BJ (cell line): ENCODE results near the gene PAEP. TPM values are rescaled to one million over a fixed set of nuclear protein-coding genes. Genes with fewer than 3 reads are reported as not detected.

Experiments
- CTCF ChIA-PET: fragments of 350-600 bp; formaldehyde crosslinking; extraction: SDS; loops from one replicate; lab custom pipeline; 2021; ENCODE audit warnings: antibody characterized with exemption, inconsistent platforms; lab: Yijun Ruan, JAX
- POLR2A ChIA-PET: fragments of 300-600 bp; sonication (Branson Sonifier 250); formaldehyde crosslinking; extraction: SDS; loops from one replicate; lab custom pipeline; 2021; ENCODE audit warnings: antibody characterized with exemption; lab: Charles Lee
- DNase-seq: peaks from one replicate; pipeline ENCODE4 v3.0.0-alpha.2; 2011; ENCODE audit warnings: low read depth
- H3K27me3 ChIP-seq: 2 replicates; pipeline ENCODE4 v1.6.0; 2011; ENCODE audit warnings: low read length; ENCODE audit not compliant: control insufficient read depth, insufficient read depth
- H3K36me3 ChIP-seq: 2 replicates; pipeline ENCODE4 v1.5.1; 2011; ENCODE audit warnings: low read length; ENCODE audit not compliant: control insufficient read depth, insufficient read depth
- H3K4me3 ChIP-seq: 2 replicates; pipeline ENCODE4 v1.5.1; 2011; ENCODE audit warnings: low read depth, mild to moderate bottlenecking, control low read depth, low read length
- CTCF ChIP-seq: IDR thresholded peaks from 2 replicates; pipeline ENCODE4 v1.5.1; 2011; ENCODE audit warnings: low read depth, mild to moderate bottlenecking, control low read depth, inconsistent platforms, low read length, moderate library complexity; ENCODE audit not compliant: insufficient read depth
- polyA plus RNA-seq: library from polyadenylated mRNA; depleted of rRNA; stranded (reverse); fragments of >200 nt; gene quantifications from 2 replicates; pipeline ENCODE4 v1.2.3, GENCODE V29; 2011

Gene PAEP
- polyA plus RNA-seq, 1 experiment = not detected

- H3K27me3 ChIP-seq = no peaks in the 10 kb centered on the region
- no peaks in the 10 kb centered on the region for H3K36me3 ChIP-seq
- POLR2A ChIA-PET = no interaction called here
- no peak for DNase-seq
- CTCF ChIA-PET = interaction anchor here (1.0 kb wide), 1 partner anchor 23 kb away, joined by 3 read pairs; no protein-coding TSS in a partner anchor
- no peak overlapping the region for H3K4me3 ChIP-seq
- TF ChIP-seq CTCF = no peak
These were observed 18.5 kb downstream of the PAEP start for GRCh38 chr9:135579889-135580660.

- DNase-seq = no peak
- no peak for TF ChIP-seq CTCF
- ChIA-PET CTCF (no interaction called here), POLR2A (no interaction called here)
- Histone ChIP-seq H3K36me3 (no peaks in the 10 kb centered on the region), H3K4me3 (no peak overlapping the region), H3K27me3 (no peaks in the 10 kb centered on the region)
These were observed 19.3 kb downstream of the PAEP start for GRCh38 chr9:135580664-135581380.

GRCh38 chr9:135581636-135582426 lies 20.3 kb downstream of the PAEP start:
- Histone ChIP-seq H3K36me3 (no peaks in the 10 kb centered on the region), H3K4me3 (no peak overlapping the region), H3K27me3 (no peaks in the 10 kb centered on the region)
- DNase-seq = no peak
- POLR2A ChIA-PET = no interaction called here
- CTCF ChIA-PET = no interaction called here
- TF ChIP-seq CTCF = no peak

- no peak for DNase-seq
- TF ChIP-seq CTCF = no peak
- Histone ChIP-seq H3K4me3 (no peak overlapping the region), H3K27me3 (no peaks in the 10 kb centered on the region), H3K36me3 (no peaks in the 10 kb centered on the region)
- CTCF ChIA-PET = no interaction called here
- POLR2A ChIA-PET = no interaction called here
These were observed 21.0 kb downstream of the PAEP start for GRCh38 chr9:135582541-135582940.
